22Rv1 (cell line): ENCODE data around the gene BTG4.

Experiments used
- H3K27ac ChIP-seq: fragments of 450-650 bp; 2 replicates; pipeline ENCODE4 v1.5.1; 2017
- CTCF ChIP-seq: fragments of 450-650 bp; IDR thresholded peaks from 2 replicates; pipeline ENCODE4 v1.5.1; 2017; ENCODE audit warnings: mild to moderate bottlenecking
- ZFX ChIP-seq: fragments of 450-650 bp; IDR thresholded peaks from 2 replicates; pipeline ENCODE4 v1.6.1; 2017; ENCODE audit warnings: antibody characterized with exemption, borderline replicate concordance

Gene BTG4

GRCh38 chr11:111540937-111541253 lies 28.7 kb upstream of the BTG4 start:
- H3K27ac ChIP-seq, result no peak overlapping the region
- TF ChIP-seq CTCF (no peak), ZFX (no peak)

- no peak within 1 kb of the TSS for H3K27ac ChIP-seq
- no peak for TF ChIP-seq ZFX
- no peak for TF ChIP-seq CTCF
These were observed 28.1 kb upstream of the BTG4 start, which contains the start of gene LAYN for GRCh38 chr11:111540114-111540936. Gene LAYN, plus strand, starts transcription at chr11:111540720. Its CDS starts 124 bp downstream, at chr11:111540844.

GRCh38 chr11:111539426-111540113 lies 27.4 kb upstream of the BTG4 start:
- no peak overlapping the region for H3K27ac ChIP-seq
- TF ChIP-seq CTCF (no peak), ZFX (no peak)

GRCh38 chr11:111538407-111539114 lies 26.4 kb upstream of the BTG4 start:
- no peak overlapping the region for H3K27ac ChIP-seq
- TF ChIP-seq CTCF (no peak), ZFX (no peak)

- TF ChIP-seq CTCF (no peak), ZFX (no peak)
These were observed 25.2 kb upstream of the BTG4 start for GRCh38 chr11:111537336-111537860.

GRCh38 chr11:111535281-111535680 lies 23.1 kb upstream of the BTG4 start:
- no peak overlapping the region for H3K27ac ChIP-seq
- TF ChIP-seq ZFX (no peak), CTCF (no peak)

More at GRCh38 chr11:111537336-111537860, 25.2 kb upstream of the BTG4 start:
- H3K27ac ChIP-seq, result no peak overlapping the region
